ENCODE data around the gene KLHDC8B.
"Not testable (repeated sequence)": the region's sequence is repeated elsewhere in the genome, so short reads cannot be mapped to it uniquely, and the experiment has no call there.

KLHDC8B gene

GRCh38 chr3:49198161-49198560 lies 26.8 kb downstream of the KLHDC8B start:
- DNase-seq, result no peak

GRCh38 chr3:49198611-49199230 lies 27.3 kb downstream of the KLHDC8B start:
- no peak for DNase-seq

GRCh38 chr3:49199239-49199899 lies 28.0 kb downstream of the KLHDC8B start:
- peak; percentile 90 for DNase-seq

GRCh38 chr3:49199900-49200281 lies 28.5 kb downstream of the KLHDC8B start:
- no peak for DNase-seq

- no peak for DNase-seq
These were observed 42.1 kb downstream of the KLHDC8B start for GRCh38 chr3:49213541-49213943.

GRCh38 chr3:49213998-49214397 lies 42.6 kb downstream of the KLHDC8B start:
- no peak for DNase-seq

- not testable (repeated sequence) for DNase-seq
These were observed 45.3 kb downstream of the KLHDC8B start for GRCh38 chr3:49216687-49217086.

- not testable (repeated sequence) for DNase-seq
These were observed 45.7 kb downstream of the KLHDC8B start for GRCh38 chr3:49217108-49217507.

- no peak for DNase-seq
These were observed 46.5 kb downstream of the KLHDC8B start for GRCh38 chr3:49217688-49218470.

GRCh38 chr3:49218471-49218989 lies 47.1 kb downstream of the KLHDC8B start:
- DNase-seq, result peak; percentile 91

GRCh38 chr3:49219132-49219531 lies 47.7 kb downstream of the KLHDC8B start:
- DNase-seq, result no peak

GRCh38 chr3:49220985-49221563 lies 49.7 kb downstream of the KLHDC8B start:
- not testable (repeated sequence) for DNase-seq

GRCh38 chr3:49222002-49222401 lies 50.6 kb downstream of the KLHDC8B start:
- no peak for DNase-seq

Measured in fibroblast of skin of right biceps (primary cell).